ENCODE data around the gene HAP1.

DNA sequence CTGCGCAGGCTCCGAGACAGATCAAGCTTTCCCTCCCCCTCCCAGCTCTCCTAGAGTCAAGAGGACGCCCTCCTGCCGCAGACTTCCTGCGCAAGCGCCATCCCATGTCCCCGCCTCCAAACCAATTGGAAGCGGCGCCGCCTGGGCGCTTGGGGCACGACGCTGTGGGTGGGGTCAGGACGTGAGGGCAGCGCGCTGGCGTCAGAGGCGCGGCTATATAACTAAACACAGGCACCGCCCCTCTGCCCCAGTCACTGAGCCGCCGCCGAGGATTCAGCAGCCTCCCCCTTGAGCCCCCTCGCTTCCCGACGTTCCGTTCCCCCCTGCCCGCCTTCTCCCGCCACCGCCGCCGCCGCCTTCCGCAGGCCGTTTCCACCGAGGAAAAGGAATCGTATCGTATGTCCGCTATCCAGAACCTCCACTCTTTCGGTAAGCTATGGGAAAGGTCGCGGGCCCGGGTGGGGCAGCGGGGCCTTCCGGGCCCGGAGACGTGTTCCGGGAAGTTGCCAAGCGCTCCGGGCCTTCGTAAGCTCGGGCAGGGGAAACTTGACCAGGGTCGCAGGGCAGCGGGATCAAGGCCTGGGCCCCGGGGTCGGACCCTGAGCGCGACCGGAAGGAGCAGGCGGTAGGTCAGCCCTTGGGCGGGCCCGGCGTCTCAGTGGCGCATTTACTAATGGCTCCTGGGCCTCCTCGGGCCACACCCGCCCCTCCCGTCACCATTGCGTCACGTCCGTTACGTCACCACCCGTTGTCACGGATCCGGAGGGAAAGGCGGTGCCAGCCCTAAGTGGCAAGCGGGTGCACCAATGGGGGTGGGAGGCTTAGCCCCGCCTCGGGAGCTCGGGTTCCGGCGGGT lies 45.6 kb downstream of the HAP1 start, which contains the start of gene EIF1:
- TF ChIP-seq, protein P1, sequence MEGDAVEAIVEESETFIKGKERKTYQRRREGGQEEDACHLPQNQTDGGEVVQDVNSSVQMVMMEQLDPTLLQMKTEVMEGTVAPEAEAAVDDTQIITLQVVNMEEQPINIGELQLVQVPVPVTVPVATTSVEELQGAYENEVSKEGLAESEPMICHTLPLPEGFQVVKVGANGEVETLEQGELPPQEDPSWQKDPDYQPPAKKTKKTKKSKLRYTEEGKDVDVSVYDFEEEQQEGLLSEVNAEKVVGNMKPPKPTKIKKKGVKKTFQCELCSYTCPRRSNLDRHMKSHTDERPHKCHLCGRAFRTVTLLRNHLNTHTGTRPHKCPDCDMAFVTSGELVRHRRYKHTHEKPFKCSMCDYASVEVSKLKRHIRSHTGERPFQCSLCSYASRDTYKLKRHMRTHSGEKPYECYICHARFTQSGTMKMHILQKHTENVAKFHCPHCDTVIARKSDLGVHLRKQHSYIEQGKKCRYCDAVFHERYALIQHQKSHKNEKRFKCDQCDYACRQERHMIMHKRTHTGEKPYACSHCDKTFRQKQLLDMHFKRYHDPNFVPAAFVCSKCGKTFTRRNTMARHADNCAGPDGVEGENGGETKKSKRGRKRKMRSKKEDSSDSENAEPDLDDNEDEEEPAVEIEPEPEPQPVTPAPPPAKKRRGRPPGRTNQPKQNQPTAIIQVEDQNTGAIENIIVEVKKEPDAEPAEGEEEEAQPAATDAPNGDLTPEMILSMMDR (IDR thresholded peaks at IDR 0.05) = peak in 1 of 3 donors; percentile 32
- peak in 1 of 2 donors; percentile 100 for TF ChIP-seq POLR2A (IDR thresholded peaks at IDR 0.05)
